CD4-positive, alpha-beta memory T cell (primary cell): ENCODE data around the gene TESK2. TPM values are rescaled to one million over a fixed set of nuclear protein-coding genes. Genes with fewer than 3 reads are reported as not detected.

ENCODE experiments used
- CTCF ChIA-PET: fragments of 350-600 bp; sonication (Branson Sonifier 250); formaldehyde crosslinking; loops from one replicate; lab custom pipeline; 2021; ENCODE audit warnings: inconsistent platforms; ENCODE audit not compliant: partially characterized antibody; lab: Charles Lee
- POLR2A ChIA-PET: fragments of 350-600 bp; sonication (Branson Sonifier 250); formaldehyde crosslinking; loops from one replicate; lab custom pipeline; 2021; ENCODE audit not compliant: partially characterized antibody; lab: Charles Lee
- DNase-seq, 5 donors: peaks; one replicate each; pipeline versions ENCODE4 v3.0.0 to v3.0.0-alpha.2; 2020 to 2022; ENCODE audit warnings: mixed read lengths in 1 of 5
- H3K27ac ChIP-seq: one replicate; pipeline ENCODE4 v1.7.0; 2013; ENCODE audit warnings: low read depth, low read length
- H3K27me3 ChIP-seq: 2 replicates; pipeline ENCODE4 v1.7.0; 2013; ENCODE audit warnings: mild to moderate bottlenecking, low read length, moderate library complexity; ENCODE audit not compliant: insufficient read depth
- H3K36me3 ChIP-seq: 2 replicates; pipeline ENCODE4 v1.7.0; 2013; ENCODE audit warnings: mild to moderate bottlenecking, low read length, moderate library complexity; ENCODE audit not compliant: insufficient read depth
- H3K4me1 ChIP-seq: 2 replicates; pipeline ENCODE4 v1.7.0; 2013; ENCODE audit warnings: mild to moderate bottlenecking, low read length, moderate library complexity; ENCODE audit not compliant: insufficient read depth
- H3K4me3 ChIP-seq, 2 donors: one replicate each; pipeline ENCODE4 v1.7.0; 2013; ENCODE audit warnings: low read length in 2 of 2, mild to moderate bottlenecking in 1 of 2
- H3K9me3 ChIP-seq, 2 donors: one replicate each; pipeline ENCODE4 v1.7.0; 2013; ENCODE audit warnings: low read length in 2 of 2, control low read depth in 1 of 2; ENCODE audit not compliant: control insufficient read depth in 1 of 2
- H3K27ac Mint-ChIP-seq, 7 donors: one replicate each; pipeline ENCODE4 v1.8.0; 2020 to 2021; ENCODE audit warnings: mixed read lengths in 7 of 7, mild to moderate bottlenecking in 6 of 7, inconsistent platforms in 3 of 7, moderate library complexity in 3 of 7
- H3K27me3 Mint-ChIP-seq, 2 donors: one replicate each; pipeline ENCODE4 v1.8.0; 2020 to 2021; ENCODE audit warnings: mixed read lengths in 2 of 2
- H3K36me3 Mint-ChIP-seq, 2 donors: one replicate each; pipeline ENCODE4 v1.8.0; 2020 to 2021; ENCODE audit warnings: mixed read lengths in 2 of 2, inconsistent platforms in 1 of 2, mild to moderate bottlenecking in 1 of 2
- H3K4me1 Mint-ChIP-seq, 4 donors: one replicate each; pipeline ENCODE4 v1.8.0; 2020 to 2021; ENCODE audit warnings: mixed read lengths in 4 of 4, mild to moderate bottlenecking in 1 of 4
- H3K4me3 Mint-ChIP-seq, 8 donors: one replicate each; pipeline ENCODE4 v1.8.0; 2020 to 2021; ENCODE audit warnings: mixed read lengths in 8 of 8, mild to moderate bottlenecking in 7 of 8, moderate library complexity in 6 of 8, inconsistent platforms in 3 of 8
- H3K9me3 Mint-ChIP-seq, 8 donors: one replicate each; pipeline ENCODE4 v1.8.0; 2020 to 2021; ENCODE audit warnings: mixed read lengths in 8 of 8, mild to moderate bottlenecking in 5 of 8, inconsistent platforms in 3 of 8, moderate library complexity in 1 of 8
- intact Hi-C: fragments of 100-400 bp; cut with micrococcal nuclease; formaldehyde crosslinking; loops from one replicate; pipeline ENCODE4 v1.15.1; 2023
- polyA plus RNA-seq, 2 donors: library from polyadenylated mRNA; unstranded; fragments of 300-500 nt; fragmentation: Illumina TruSeq; gene quantifications; one replicate each; pipeline ENCODE4 v1.2.3, GENCODE V29; 2021
- total RNA-seq, 2 experiments: library from RNA; stranded (reverse); gene quantifications; one replicate each; pipeline ENCODE4 v1.2.3, GENCODE V29; 2021

TESK2 gene
- total and polyA plus RNA-seq, 4 experiments from 2014 or later = 4.5 to 7.7 (median 6.2) TPM

DNA sequence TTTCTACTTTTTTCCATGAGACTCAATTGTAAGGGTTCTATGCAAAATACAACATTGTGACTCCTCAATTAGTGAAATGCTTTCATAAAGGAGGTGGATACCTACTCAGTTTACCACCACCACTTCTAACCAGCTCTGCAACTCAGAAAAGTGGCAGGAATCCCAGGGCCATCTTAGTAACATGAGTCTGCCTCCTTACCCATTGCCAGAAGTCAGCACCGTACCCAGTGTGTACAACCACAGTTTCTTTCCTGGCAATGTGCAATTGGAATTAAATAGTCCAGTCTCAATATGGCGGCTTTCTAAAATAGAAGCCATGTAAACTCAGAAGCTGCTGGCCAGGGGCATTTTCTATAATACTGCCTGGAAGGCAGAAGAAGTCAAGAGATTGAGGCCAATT lies 32.1 kb downstream of the TESK2 start:
- CTCF ChIA-PET = no interaction called here

DNA sequence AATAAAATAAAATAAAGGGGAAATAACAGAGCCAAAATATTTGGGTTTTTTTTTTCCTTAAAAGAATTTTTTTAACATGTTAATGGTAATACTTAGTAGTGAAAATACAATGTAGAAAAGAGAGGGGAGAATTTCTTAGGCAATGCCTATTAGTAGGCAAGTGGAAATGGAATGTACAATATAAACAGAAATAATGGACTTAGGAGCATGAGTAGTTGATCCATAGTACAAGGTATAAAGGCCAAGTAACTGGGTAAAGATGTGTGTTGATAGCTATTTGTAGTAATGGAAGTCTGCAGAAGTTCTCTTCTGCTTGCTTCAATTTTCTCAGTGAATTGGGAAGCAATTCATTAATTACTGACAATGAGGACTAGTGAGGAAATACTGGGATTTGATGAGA lies 34.4 kb downstream of the TESK2 start:
- no peak overlapping the region for H3K27ac ChIP-seq
- intact Hi-C loops = no loop called here

More for the DNA sequence above, 32.1 kb downstream of the TESK2 start:
- no peak overlapping the region for H3K27ac Mint-ChIP-seq
- H3K4me1 Mint-ChIP-seq = no peaks in the 10 kb centered on the region
- POLR2A ChIA-PET = no interaction called here
- H3K36me3 Mint-ChIP-seq = peaks cover 0 to 9% of the 10 kb centered on the region in 2 donors
- Histone ChIP-seq H3K27ac (no peak overlapping the region), H3K9me3 (no peaks in the 10 kb centered on the region), H3K4me1 (no peaks in the 10 kb centered on the region), H3K4me3 (no peak overlapping the region), H3K36me3 (no peaks in the 10 kb centered on the region), H3K27me3 (no peaks in the 10 kb centered on the region)
- no peak overlapping the region for H3K4me3 Mint-ChIP-seq
- no peaks in the 10 kb centered on the region for H3K27me3 Mint-ChIP-seq
- DNase-seq = no peak
- intact Hi-C loops = no loop called here
- no peaks in the 10 kb centered on the region for H3K9me3 Mint-ChIP-seq

DNA sequence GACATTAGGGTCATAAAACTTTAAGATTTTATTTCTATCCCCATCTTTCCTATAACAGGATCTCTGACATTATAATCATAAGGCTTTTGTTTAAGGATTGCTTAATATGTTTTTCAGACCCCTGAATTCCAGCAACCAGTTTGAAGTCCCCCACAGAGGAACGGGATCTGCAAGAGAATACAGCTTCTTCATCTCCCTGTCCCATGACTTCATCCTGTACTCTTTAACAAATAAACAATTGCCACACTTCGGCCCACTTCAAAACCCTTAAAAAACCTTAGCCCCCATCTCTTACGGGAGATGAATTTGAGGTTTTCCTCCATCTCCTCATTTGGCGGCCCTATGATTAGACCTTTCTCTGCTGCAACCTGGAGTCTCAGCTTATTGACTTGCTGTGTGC lies 35.8 kb downstream of the TESK2 start:
- Mint-ChIP-seq H3K9me3 (no peaks in the 10 kb centered on the region), H3K36me3 (peaks cover 0 to 14% of the 10 kb centered on the region in 2 donors), H3K4me1 (no peaks in the 10 kb centered on the region), H3K4me3 (no peak overlapping the region), H3K27ac (no peak overlapping the region), H3K27me3 (no peaks in the 10 kb centered on the region)
- Histone ChIP-seq H3K36me3 (no peaks in the 10 kb centered on the region), H3K4me1 (no peaks in the 10 kb centered on the region), H3K27me3 (no peaks in the 10 kb centered on the region), H3K27ac (no peak overlapping the region), H3K9me3 (no peaks in the 10 kb centered on the region), H3K4me3 (no peak overlapping the region)
- DNase-seq = no peak
- CTCF ChIA-PET = no interaction called here
- POLR2A ChIA-PET = no interaction called here
- intact Hi-C loops = no loop called here

More for the DNA sequence above, 34.4 kb downstream of the TESK2 start:
- POLR2A ChIA-PET = no interaction called here
- H3K4me3 Mint-ChIP-seq = no peak overlapping the region
- DNase-seq = no peak
- H3K27me3 Mint-ChIP-seq = no peaks in the 10 kb centered on the region
- CTCF ChIA-PET = no interaction called here
- peak overlapping the region in 1 of 7 donors; percentile 42 for H3K27ac Mint-ChIP-seq
- Histone ChIP-seq H3K4me3 (no peak overlapping the region), H3K4me1 (no peaks in the 10 kb centered on the region), H3K27me3 (no peaks in the 10 kb centered on the region), H3K9me3 (no peaks in the 10 kb centered on the region), H3K36me3 (no peaks in the 10 kb centered on the region)
- no peaks in the 10 kb centered on the region for H3K4me1 Mint-ChIP-seq
- peaks cover 0 to 14% of the 10 kb centered on the region in 2 donors for H3K36me3 Mint-ChIP-seq
- H3K9me3 Mint-ChIP-seq = no peaks in the 10 kb centered on the region

DNA sequence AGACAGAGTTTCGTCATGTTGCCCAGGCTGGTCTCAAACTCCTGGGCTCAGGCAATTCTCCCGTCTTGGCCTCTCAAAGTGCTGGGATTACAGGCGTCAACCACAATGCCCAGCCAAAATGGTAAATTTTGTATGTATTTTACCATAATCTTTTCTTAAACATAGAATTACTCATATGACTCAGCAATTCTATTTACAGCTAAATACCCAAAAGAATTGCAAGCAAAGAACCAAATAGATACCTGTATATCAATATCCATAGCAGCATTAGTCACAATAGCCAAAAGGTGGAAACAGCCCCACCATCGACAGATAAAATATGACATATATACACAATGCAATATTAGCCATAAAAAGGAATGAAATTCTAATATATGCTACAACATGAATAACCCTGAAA lies 36.5 kb downstream of the TESK2 start:
- Histone ChIP-seq H3K9me3 (no peaks in the 10 kb centered on the region), H3K27me3 (no peaks in the 10 kb centered on the region), H3K36me3 (no peaks in the 10 kb centered on the region), H3K4me3 (no peak overlapping the region), H3K4me1 (no peaks in the 10 kb centered on the region), H3K27ac (no peak overlapping the region)
- Mint-ChIP-seq H3K27ac (no peak overlapping the region), H3K4me3 (no peak overlapping the region), H3K4me1 (no peaks in the 10 kb centered on the region), H3K27me3 (no peaks in the 10 kb centered on the region), H3K9me3 (no peaks in the 10 kb centered on the region), H3K36me3 (peaks cover 0 to 14% of the 10 kb centered on the region in 2 donors)
- CTCF ChIA-PET = no interaction called here
- intact Hi-C loops = no loop called here
- DNase-seq = no peak
- POLR2A ChIA-PET = no interaction called here

DNA sequence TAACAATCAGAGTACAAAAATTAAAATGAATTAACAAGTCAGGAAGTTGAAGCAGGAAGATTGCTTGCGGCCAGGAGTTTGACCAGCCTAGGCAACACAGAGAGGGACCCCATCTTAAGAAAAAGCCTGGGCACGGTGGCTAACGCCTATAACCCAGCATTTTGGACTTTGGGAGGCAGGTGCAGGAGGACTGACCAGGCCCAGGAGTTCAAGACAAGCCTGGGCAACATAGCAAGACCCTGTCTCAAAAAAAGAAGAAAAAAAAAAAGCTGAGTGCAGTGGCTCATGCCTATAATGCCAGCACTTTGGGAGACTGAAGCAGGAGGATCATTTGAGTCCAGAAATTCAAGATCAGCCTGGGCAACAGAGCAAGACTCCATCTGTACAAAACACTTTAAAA lies 38.5 kb downstream of the TESK2 start:
- Histone ChIP-seq H3K4me3 (no peak overlapping the region), H3K4me1 (no peaks in the 10 kb centered on the region), H3K36me3 (no peaks in the 10 kb centered on the region), H3K27me3 (no peaks in the 10 kb centered on the region), H3K27ac (no peak overlapping the region), H3K9me3 (no peaks in the 10 kb centered on the region)
- no peak overlapping the region for H3K4me3 Mint-ChIP-seq
- no peaks in the 10 kb centered on the region for H3K4me1 Mint-ChIP-seq
- ChIA-PET CTCF (no interaction called here), POLR2A (no interaction called here)
- peaks cover 0 to 18% of the 10 kb centered on the region in 2 donors for H3K36me3 Mint-ChIP-seq
- H3K27me3 Mint-ChIP-seq = no peaks in the 10 kb centered on the region
- no peaks in the 10 kb centered on the region for H3K9me3 Mint-ChIP-seq
- intact Hi-C loops = no loop called here
- DNase-seq = no peak
- no peak overlapping the region for H3K27ac Mint-ChIP-seq

DNA sequence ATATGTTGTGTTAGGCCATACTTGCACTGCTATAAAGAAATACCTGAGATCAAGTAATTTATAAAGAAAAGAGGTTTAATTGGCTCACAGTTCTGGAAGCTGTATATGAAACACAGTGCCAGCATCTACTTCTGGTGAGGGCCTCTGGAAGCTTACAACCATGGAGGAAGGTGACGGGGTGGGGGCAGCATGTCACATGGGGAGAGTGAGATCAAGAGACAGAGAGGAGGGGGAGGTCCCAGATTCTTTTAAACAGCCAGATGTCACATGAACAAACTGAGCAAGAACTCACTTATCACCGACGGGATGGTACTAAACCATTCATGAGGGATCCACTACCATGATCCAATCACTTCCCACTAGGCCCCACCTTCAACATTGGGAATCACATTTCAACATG lies 42.6 kb downstream of the TESK2 start:
- intact Hi-C loops = no loop called here
- POLR2A ChIA-PET = no interaction called here
- no peak overlapping the region for H3K27ac Mint-ChIP-seq
- Histone ChIP-seq H3K36me3 (no peaks in the 10 kb centered on the region), H3K9me3 (no peaks in the 10 kb centered on the region), H3K4me3 (no peak overlapping the region), H3K4me1 (no peaks in the 10 kb centered on the region), H3K27me3 (no peaks in the 10 kb centered on the region), H3K27ac (no peak overlapping the region)
- peaks cover 0 to 1% (median 0%) of the 10 kb centered on the region in 4 donors for H3K4me1 Mint-ChIP-seq
- DNase-seq = no peak
- no peaks in the 10 kb centered on the region for H3K9me3 Mint-ChIP-seq
- H3K4me3 Mint-ChIP-seq = no peak overlapping the region
- CTCF ChIA-PET = interaction anchor here (1.2 kb wide), 1 partner anchor 25 kb away, joined by 3 read pairs; no protein-coding TSS in a partner anchor
- H3K36me3 Mint-ChIP-seq = peaks cover 0 to 9% of the 10 kb centered on the region in 2 donors
- H3K27me3 Mint-ChIP-seq = no peaks in the 10 kb centered on the region

DNA sequence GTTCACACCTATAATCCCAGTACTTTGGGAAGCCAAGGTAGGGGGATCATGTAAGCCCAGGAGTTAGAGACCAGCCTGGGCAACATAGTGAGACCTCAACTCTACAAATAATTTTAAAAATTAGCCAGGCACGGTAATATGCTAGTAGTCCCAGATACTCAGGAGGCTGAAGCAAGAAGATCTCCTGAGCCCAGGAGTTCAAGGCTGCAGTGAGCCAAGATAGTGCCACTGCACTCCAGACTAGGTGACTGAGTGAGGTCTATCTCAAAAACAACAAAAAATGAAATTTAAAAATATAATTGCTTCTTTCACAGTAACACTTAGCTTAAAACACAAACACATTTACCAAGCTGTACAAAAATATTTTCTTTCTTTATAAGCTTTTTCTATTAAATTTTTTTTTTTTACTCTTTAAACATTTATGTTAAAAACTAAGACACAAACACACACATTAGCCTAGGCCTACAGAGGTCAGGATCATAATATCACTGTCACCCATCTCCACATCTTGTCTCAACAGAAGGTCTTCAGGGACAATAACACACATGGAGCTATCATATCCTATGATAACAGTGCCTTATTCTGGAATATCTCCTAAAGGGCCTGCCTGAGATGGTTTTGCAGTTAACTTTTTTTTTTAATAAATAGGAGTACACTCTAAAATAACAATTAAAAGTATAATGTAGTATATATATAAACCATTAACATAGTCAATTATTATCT lies 43.9 kb downstream of the TESK2 start:
- CTCF ChIA-PET = interaction anchor here (1.0 kb wide), 1 partner anchor 89 kb away, joined by 3 read pairs; no protein-coding TSS in a partner anchor

More for the DNA sequence above, 43.9 kb downstream of the TESK2 start:
- Mint-ChIP-seq H3K4me1 (peaks cover 0 to 1% (median 0%) of the 10 kb centered on the region in 4 donors), H3K27me3 (no peaks in the 10 kb centered on the region), H3K27ac (no peak overlapping the region), H3K9me3 (no peaks in the 10 kb centered on the region), H3K4me3 (no peak overlapping the region), H3K36me3 (peaks cover 0 to 5% of the 10 kb centered on the region in 2 donors)
- H3K4me3 ChIP-seq = no peak overlapping the region
- no peak for DNase-seq
- H3K36me3 ChIP-seq = no peaks in the 10 kb centered on the region
- no peak overlapping the region for H3K27ac ChIP-seq
- no peaks in the 10 kb centered on the region for H3K4me1 ChIP-seq
- intact Hi-C loops = no loop called here
- H3K27me3 ChIP-seq = no peaks in the 10 kb centered on the region
- no peaks in the 10 kb centered on the region for H3K9me3 ChIP-seq
- POLR2A ChIA-PET = no interaction called here
